ENCODE measurements around the gene SCARB1.

DNA sequence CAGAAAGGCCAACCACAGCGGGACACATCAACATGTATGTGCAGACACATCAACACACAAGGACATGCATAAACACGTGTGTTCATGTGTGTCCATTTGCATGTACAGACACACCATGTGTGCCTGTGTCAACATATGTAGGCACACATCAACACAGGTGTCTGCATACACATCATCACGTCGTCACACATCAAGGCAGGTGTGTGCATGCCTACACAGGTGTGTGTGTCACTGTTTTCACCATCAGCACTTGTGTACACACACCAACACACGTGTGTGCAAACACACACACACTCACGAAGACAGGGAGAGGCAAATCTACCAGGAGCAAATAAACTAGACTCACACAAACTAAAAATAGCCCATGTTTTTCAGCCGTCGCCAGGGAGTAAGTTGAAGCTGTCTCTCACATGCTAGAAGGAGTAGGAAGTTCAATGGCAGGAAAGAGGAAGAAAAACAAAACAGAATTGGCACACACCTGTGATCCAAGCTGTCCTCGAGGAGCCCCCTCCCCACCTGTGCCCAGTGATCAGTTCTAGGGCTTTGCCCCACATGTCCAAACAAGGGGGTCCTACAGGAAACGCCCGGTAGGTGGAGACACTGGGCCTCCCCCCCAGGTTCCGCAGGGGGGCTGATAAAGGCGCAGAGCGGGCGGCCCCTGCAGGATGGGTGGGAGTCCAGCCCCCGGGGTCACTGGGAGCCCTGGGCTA is 7.4 kb downstream of the SCARB1 start:
- TF ChIP-seq EZH2 (IDR thresholded peaks at IDR 0.05; ENCODE audit: insufficient read depth, poor library complexity, severe bottlenecking) (no peak), EZH2phosphoT487 (IDR thresholded peaks at IDR 0.05; ENCODE audit: insufficient read depth, low read depth) (no peak)
